Colonic mucosa (tissue), 4 donors: ENCODE measurements around the gene EEF1A2. TPM values are rescaled to one million over a fixed set of nuclear protein-coding genes. Genes with fewer than 3 reads are reported as not detected.

ENCODE experiments used
- DNase-seq: peaks from one replicate; pipeline ENCODE4 v3.0.0-alpha.2; 2020
- H3K27ac ChIP-seq: fragments of 200-600 bp; one replicate; pipeline ENCODE4 v1.8.0; 2021
- H3K27me3 ChIP-seq: fragments of 200-600 bp; one replicate; pipeline ENCODE4 v1.8.0; 2021
- H3K36me3 ChIP-seq: fragments of 200-600 bp; one replicate; pipeline ENCODE4 v1.8.0; 2021
- H3K4me1 ChIP-seq: fragments of 200-600 bp; one replicate; pipeline ENCODE4 v1.8.0; 2021; ENCODE audit warnings: mild to moderate bottlenecking
- H3K4me3 ChIP-seq: fragments of 200-600 bp; one replicate; pipeline ENCODE4 v1.8.0; 2021
- H3K9ac ChIP-seq, 2 donors: one replicate each; pipeline ENCODE4 v1.7.0; 2013; ENCODE audit warnings: control low read depth in 2 of 2, low read depth in 2 of 2, low read length in 2 of 2
- H3K9me3 ChIP-seq: fragments of 200-600 bp; one replicate; pipeline ENCODE4 v1.8.0; 2021
- CTCF ChIP-seq: fragments of 200-600 bp; IDR thresholded peaks from one replicate; pipeline ENCODE4 v1.8.0; 2022; ENCODE audit warnings: antibody characterized with exemption, mild to moderate bottlenecking
- intact Hi-C: fragments of 100-400 bp; cut with DNase I; formaldehyde crosslinking; loops from one replicate; pipeline ENCODE4 v1.14.1; 2022
- total RNA-seq, 2 donors: library from RNA; stranded (reverse); fragmentation: NEBNext Ultra II Directional in 1 of 2; extraction: Animal tissue kit (Norgen Biotek cat#: 25700) in 1 of 2; gene quantifications; one replicate each; pipeline ENCODE4 v1.2.1, GENCODE V29; 2021
- donor health status: healthy.
- donor health status: DM: no; HTN: no; CAD: no.
- donor health status: DM: no; HTN: no; CAD: no.

Gene EEF1A2
- total RNA-seq, 2 donors from 2014 or later, result 1.5 to 3.2 TPM

- no peak overlapping the region for H3K9ac ChIP-seq
- TF ChIP-seq CTCF, result no peak
- no peak overlapping the region for H3K27ac ChIP-seq
- intact Hi-C loops, result no loop called here
- no peak overlapping the region for H3K4me3 ChIP-seq
- no peak for DNase-seq
- no peaks in the 10 kb centered on the region for H3K4me1 ChIP-seq
- H3K9me3 ChIP-seq, result no peaks in the 10 kb centered on the region
- no peaks in the 10 kb centered on the region for H3K27me3 ChIP-seq
- no peaks in the 10 kb centered on the region for H3K36me3 ChIP-seq
These were observed 43.4 kb downstream of the EEF1A2 start for GRCh38 chr20:63455568-63455859.

GRCh38 chr20:63454731-63455567 is 43.9 kb downstream of the EEF1A2 start:
- Histone ChIP-seq H3K9ac (no peak overlapping the region), H3K9me3 (no peaks in the 10 kb centered on the region), H3K36me3 (no peaks in the 10 kb centered on the region), H3K27me3 (no peaks in the 10 kb centered on the region), H3K4me3 (no peak overlapping the region), H3K4me1 (no peaks in the 10 kb centered on the region), H3K27ac (no peak overlapping the region)
- intact Hi-C loops, result no loop called here
- no peak for DNase-seq
- TF ChIP-seq CTCF, result no peak

GRCh38 chr20:63452821-63453523 is 45.9 kb downstream of the EEF1A2 start:
- Histone ChIP-seq H3K9ac (no peak overlapping the region), H3K27ac (no peak overlapping the region), H3K27me3 (no peaks in the 10 kb centered on the region), H3K4me3 (no peak overlapping the region), H3K4me1 (no peaks in the 10 kb centered on the region), H3K36me3 (no peaks in the 10 kb centered on the region), H3K9me3 (no peaks in the 10 kb centered on the region)
- no peak for TF ChIP-seq CTCF
- intact Hi-C loops, result no loop called here
- DNase-seq, result no peak

- intact Hi-C loops, result no loop called here
- no peak for TF ChIP-seq CTCF
- DNase-seq, result no peak
- Histone ChIP-seq H3K9me3 (no peaks in the 10 kb centered on the region), H3K9ac (no peak overlapping the region), H3K36me3 (no peaks in the 10 kb centered on the region), H3K4me1 (no peaks in the 10 kb centered on the region), H3K27ac (no peak overlapping the region), H3K27me3 (no peaks in the 10 kb centered on the region), H3K4me3 (no peak overlapping the region)
These were observed 46.5 kb downstream of the EEF1A2 start for GRCh38 chr20:63452341-63452740.

GRCh38 chr20:63451821-63452220 is 47.1 kb downstream of the EEF1A2 start:
- Histone ChIP-seq H3K4me1 (no peaks in the 10 kb centered on the region), H3K27me3 (no peaks in the 10 kb centered on the region), H3K9me3 (no peaks in the 10 kb centered on the region), H3K27ac (no peak overlapping the region), H3K36me3 (no peaks in the 10 kb centered on the region), H3K4me3 (no peak overlapping the region), H3K9ac (no peak overlapping the region)
- no peak for TF ChIP-seq CTCF
- no peak for DNase-seq
- intact Hi-C loops, result no loop called here
